Loucy (cell line): ENCODE measurements around the gene C3orf20.

Source experiments
- H2AFZ ChIP-seq: fragments of 200-600 bp; sonication (generic); 2 replicates; pipeline ENCODE4 v1.6.0; 2016; ENCODE audit warnings: antibody characterized with exemption, mild to moderate bottlenecking, low read length, moderate library complexity
- H3F3A ChIP-seq: fragments of 200-600 bp; 2 replicates; pipeline ENCODE4 v1.6.0; 2016; ENCODE audit warnings: antibody characterized with exemption, low read depth, mild to moderate bottlenecking
- H3K27me3 ChIP-seq: fragments of 200-600 bp; sonication (generic); 2 replicates; pipeline ENCODE4 v1.6.1; 2014; ENCODE audit warnings: low read length, mild to moderate bottlenecking; ENCODE audit not compliant: insufficient read depth, poor library complexity, severe bottlenecking
- H3K36me3 ChIP-seq: fragments of 200-600 bp; sonication (generic); 2 replicates; pipeline ENCODE4 v1.6.1; 2016; ENCODE audit warnings: low read length; ENCODE audit not compliant: insufficient read depth
- H3K4me1 ChIP-seq: fragments of 200-600 bp; sonication (generic); 2 replicates; pipeline ENCODE4 v1.5.1; 2014; ENCODE audit warnings: low read length, mild to moderate bottlenecking; ENCODE audit not compliant: insufficient read depth, poor library complexity, severe bottlenecking
- H3K4me2 ChIP-seq: fragments of 200-600 bp; sonication (generic); 2 replicates; pipeline ENCODE4 v1.6.0; 2014; ENCODE audit warnings: antibody characterized with exemption, low read length, low read depth, mild to moderate bottlenecking; ENCODE audit not compliant: poor library complexity, severe bottlenecking
- H3K4me3 ChIP-seq: fragments of 200-600 bp; sonication (generic); 2 replicates; pipeline ENCODE4 v1.5.1; 2014; ENCODE audit warnings: low read length, mild to moderate bottlenecking, mixed read lengths; ENCODE audit not compliant: poor library complexity, severe bottlenecking
- H3K79me2 ChIP-seq: fragments of 200-600 bp; sonication (generic); 2 replicates; pipeline ENCODE4 v1.6.1; 2014; ENCODE audit warnings: low read length; ENCODE audit not compliant: insufficient read depth
- H3K9ac ChIP-seq: fragments of 200-600 bp; sonication (generic); 2 replicates; pipeline ENCODE4 v1.6.0; 2014; ENCODE audit warnings: mild to moderate bottlenecking, low read depth, low read length, moderate library complexity; ENCODE audit not compliant: poor library complexity, severe bottlenecking
- H3K9me2 ChIP-seq: fragments of 200-600 bp; sonication (generic); replicated peaks from 2 replicates; pipeline ENCODE4 v1.6.1; 2016; ENCODE audit warnings: low read depth, low read length, mixed read lengths
- H3K9me3 ChIP-seq: fragments of 200-600 bp; sonication (generic); 2 replicates; pipeline ENCODE4 v1.6.1; 2014; ENCODE audit warnings: mild to moderate bottlenecking, antibody characterized with exemption, low read length, low read depth; ENCODE audit not compliant: insufficient read depth
- H4K20me1 ChIP-seq: fragments of 200-600 bp; sonication (generic); 2 replicates; pipeline ENCODE4 v1.6.0; 2014; ENCODE audit warnings: antibody characterized with exemption, low read length, mild to moderate bottlenecking; ENCODE audit not compliant: insufficient read depth, poor library complexity, severe bottlenecking
- EZH2phosphoT487 ChIP-seq: fragments of 200-600 bp; IDR thresholded peaks from 2 replicates; pipeline ENCODE4 v1.6.1; 2018; ENCODE audit warnings: antibody characterized with exemption, mild to moderate bottlenecking, moderate library complexity, borderline replicate concordance
- TF ChIP-seq, protein P1 (sequence below): fragments of 200-600 bp; sonication (generic); conservative IDR thresholded peaks from 2 replicates; pipeline ENCODE4 v1.5.1; 2014; ENCODE audit warnings: mild to moderate bottlenecking, antibody characterized with exemption, low read length

C3orf20 gene

DNA sequence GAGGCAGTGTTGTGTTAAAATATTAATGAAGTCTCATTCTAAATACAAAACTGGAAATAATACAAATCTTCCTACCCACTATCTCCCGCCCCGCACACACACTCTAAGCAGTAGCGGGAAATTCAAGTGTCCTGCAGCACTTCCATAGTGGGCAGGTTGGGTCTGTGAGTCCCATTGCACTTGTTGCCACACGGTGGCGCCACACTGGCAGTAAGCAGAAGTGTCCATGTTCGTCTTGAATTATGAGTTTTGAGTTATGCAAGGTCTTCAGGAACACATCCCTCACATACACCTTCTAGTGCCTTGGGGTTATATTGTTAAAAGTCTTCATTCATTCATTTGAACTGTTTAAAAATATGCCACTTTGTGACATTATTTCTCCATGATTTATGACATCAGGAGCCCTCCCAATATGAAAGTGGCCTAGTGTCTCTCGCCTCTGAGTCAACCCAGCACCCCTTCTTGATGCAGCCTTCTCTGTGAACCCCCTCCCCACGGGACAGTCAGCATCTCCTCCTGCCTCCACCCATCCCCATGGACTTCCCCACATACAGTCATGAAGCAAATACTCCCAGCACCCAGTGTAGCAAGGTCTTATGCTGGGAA lies 41.0 kb upstream of the C3orf20 start:
- H3K4me1 ChIP-seq = no peaks in the 10 kb centered on the region
- no peaks in the 10 kb centered on the region for H3K36me3 ChIP-seq
- no peak overlapping the region for H2AFZ ChIP-seq
- H3F3A ChIP-seq = no peaks in the 10 kb centered on the region
- no peak for TF ChIP-seq EZH2phosphoT487
- TF ChIP-seq, protein P1, sequence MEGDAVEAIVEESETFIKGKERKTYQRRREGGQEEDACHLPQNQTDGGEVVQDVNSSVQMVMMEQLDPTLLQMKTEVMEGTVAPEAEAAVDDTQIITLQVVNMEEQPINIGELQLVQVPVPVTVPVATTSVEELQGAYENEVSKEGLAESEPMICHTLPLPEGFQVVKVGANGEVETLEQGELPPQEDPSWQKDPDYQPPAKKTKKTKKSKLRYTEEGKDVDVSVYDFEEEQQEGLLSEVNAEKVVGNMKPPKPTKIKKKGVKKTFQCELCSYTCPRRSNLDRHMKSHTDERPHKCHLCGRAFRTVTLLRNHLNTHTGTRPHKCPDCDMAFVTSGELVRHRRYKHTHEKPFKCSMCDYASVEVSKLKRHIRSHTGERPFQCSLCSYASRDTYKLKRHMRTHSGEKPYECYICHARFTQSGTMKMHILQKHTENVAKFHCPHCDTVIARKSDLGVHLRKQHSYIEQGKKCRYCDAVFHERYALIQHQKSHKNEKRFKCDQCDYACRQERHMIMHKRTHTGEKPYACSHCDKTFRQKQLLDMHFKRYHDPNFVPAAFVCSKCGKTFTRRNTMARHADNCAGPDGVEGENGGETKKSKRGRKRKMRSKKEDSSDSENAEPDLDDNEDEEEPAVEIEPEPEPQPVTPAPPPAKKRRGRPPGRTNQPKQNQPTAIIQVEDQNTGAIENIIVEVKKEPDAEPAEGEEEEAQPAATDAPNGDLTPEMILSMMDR = peak; percentile 97
- H3K79me2 ChIP-seq = no peaks in the 10 kb centered on the region
- H3K4me3 ChIP-seq = no peak overlapping the region
- H4K20me1 ChIP-seq = no peaks in the 10 kb centered on the region
- no peaks in the 10 kb centered on the region for H3K9me3 ChIP-seq
- H3K9me2 ChIP-seq = no peaks in the 10 kb centered on the region
- H3K27me3 ChIP-seq = peaks cover 6% of the 10 kb centered on the region
- no peak overlapping the region for H3K4me2 ChIP-seq
- no peak overlapping the region for H3K9ac ChIP-seq

DNA sequence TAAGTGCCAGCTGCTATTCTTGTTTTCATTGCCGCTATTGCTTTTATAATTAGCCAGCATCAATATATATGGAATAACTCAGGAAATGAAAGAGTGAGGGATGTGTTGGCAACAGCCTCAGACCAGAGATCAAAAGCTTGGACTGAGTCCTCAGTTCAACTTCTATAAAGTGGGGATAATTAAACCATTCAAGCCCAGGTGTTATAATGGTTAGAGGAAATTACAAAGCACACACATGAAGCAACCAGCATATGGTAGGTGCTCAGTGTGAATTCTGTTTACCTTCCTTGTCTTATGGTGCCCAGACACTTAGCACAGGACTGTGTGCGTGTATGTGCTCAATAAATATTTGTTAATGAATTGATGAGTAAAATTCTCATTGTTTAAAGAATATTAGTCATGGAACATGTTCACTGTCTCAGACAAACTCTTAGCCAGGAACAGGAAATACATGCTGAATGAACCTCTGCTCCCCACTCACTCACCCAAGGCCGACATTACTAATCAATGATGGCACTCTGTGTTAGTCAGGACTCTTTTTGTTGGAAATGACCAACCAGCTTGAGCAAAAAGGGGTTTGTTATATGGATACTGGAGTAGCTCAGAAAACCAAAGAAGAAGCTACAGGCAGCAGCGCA lies 40.1 kb upstream of the C3orf20 start:
- H3K79me2 ChIP-seq = no peaks in the 10 kb centered on the region
- no peak overlapping the region for H3K4me3 ChIP-seq
- no peaks in the 10 kb centered on the region for H3F3A ChIP-seq
- no peak overlapping the region for H3K9ac ChIP-seq
- no peaks in the 10 kb centered on the region for H4K20me1 ChIP-seq
- H3K27me3 ChIP-seq = peaks cover 6% of the 10 kb centered on the region
- H3K36me3 ChIP-seq = no peaks in the 10 kb centered on the region
- no peaks in the 10 kb centered on the region for H3K9me2 ChIP-seq
- TF ChIP-seq, protein P1 = no peak
- TF ChIP-seq EZH2phosphoT487 = no peak
- no peaks in the 10 kb centered on the region for H3K9me3 ChIP-seq
- H3K4me2 ChIP-seq = no peak overlapping the region
- H3K4me1 ChIP-seq = no peaks in the 10 kb centered on the region
- no peak overlapping the region for H2AFZ ChIP-seq

DNA sequence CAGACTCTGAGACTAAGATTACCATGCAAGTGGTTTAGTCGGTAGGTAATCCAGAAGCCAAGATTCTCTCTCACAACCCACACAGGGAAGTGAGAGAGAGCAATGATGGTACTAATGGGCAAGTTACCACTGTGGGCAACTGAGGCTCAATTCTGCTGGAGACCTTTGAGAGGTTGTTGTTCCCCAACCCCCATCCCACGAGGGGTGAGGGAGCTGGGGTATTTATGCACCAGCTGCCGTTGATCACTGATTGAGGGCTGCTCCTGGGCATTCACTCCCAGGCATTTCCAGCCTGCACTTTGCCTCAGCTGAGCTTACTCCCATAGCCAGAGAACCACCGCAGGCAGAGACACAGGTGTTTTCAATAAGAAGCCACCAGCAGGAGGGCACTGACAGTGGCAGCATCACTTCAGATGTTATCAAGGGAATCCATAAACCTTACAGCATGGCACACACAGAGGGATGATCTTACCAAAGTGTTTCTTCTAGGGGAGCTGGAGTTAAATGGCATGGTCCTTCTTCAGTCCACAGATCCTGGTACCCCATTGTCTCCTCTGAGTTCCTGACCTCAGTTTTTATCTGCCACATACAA lies 38.3 kb upstream of the C3orf20 start:
- TF ChIP-seq, protein P1 = no peak
- TF ChIP-seq EZH2phosphoT487 = no peak
- H3K9me3 ChIP-seq = no peaks in the 10 kb centered on the region
- no peaks in the 10 kb centered on the region for H3F3A ChIP-seq
- H3K9ac ChIP-seq = no peak overlapping the region
- H3K36me3 ChIP-seq = no peaks in the 10 kb centered on the region
- no peak overlapping the region for H3K4me3 ChIP-seq
- H3K79me2 ChIP-seq = no peaks in the 10 kb centered on the region
- no peaks in the 10 kb centered on the region for H3K9me2 ChIP-seq
- H4K20me1 ChIP-seq = no peaks in the 10 kb centered on the region
- no peak overlapping the region for H3K4me2 ChIP-seq
- H3K4me1 ChIP-seq = no peaks in the 10 kb centered on the region
- peaks cover 6% of the 10 kb centered on the region for H3K27me3 ChIP-seq
- no peak overlapping the region for H2AFZ ChIP-seq
